ENCODE data around the gene WNT5A.

WNT5A gene

DNA sequence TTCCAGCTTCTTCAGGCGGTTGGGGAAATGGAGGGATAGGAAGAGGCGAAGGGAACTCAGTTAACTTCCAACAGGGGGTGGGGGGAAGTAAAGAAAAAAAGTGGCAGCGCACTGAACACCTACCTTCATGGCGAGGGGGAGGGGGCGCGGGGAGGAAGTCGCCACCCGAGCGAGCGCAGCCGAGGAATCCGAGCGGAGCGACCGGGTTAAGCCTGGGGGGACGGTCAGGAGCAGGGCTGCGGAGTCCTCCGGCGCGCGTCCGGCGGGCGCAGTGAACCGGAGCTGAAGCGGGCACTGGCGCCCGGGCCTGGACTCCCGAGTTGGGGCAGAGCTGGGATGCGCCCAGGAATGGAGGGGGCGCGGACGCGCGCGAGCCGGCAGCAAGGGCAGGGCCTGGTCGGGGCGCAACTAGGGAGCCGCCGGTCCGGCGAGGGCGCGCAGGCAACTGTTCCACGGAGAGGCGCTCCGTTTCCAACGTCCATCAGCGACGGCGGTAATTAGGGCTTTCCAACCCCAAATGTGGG lies at the start of gene WNT5A:
TSS of gene WNT5A (minus strand) at position 450 of the 524 bp plus-strand sequence. CDS start at position 129, 321 bp downstream.
- Mint-ChIP-seq H3K36me3 (no peaks in the 10 kb centered on the region), H3K9me3 (no peaks in the 10 kb centered on the region), H3K4me3 (peak within 1 kb of the TSS; percentile 31), H3K4me1 (peaks cover 15% of the 10 kb centered on the region), H3K27ac (no peak within 1 kb of the TSS)
- DNase-seq (ENCODE audit: low spot score in 2 of 2) (no peak), ATAC-seq (no peak)

DNA sequence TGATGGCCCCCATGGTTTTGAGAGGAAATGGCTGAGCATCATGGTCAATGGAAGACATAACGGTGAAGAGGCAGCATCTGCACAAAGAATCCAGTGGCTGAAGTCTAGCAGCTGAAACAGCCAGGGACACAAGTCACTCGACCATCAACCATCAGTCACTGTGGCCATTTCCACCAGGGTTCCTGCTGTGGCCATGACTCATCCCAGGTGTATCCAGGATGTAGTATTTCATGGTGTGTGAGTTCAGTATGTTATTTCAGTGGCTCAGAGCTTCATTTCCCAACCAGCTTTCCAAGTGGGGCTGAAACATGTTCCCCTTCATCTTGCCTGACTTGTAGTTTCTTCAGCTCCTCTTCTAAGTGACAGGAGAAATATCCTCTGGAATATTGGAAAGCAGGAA lies 47.8 kb upstream of the WNT5A start:
- no peak for ATAC-seq
- Mint-ChIP-seq H3K36me3 (no peaks in the 10 kb centered on the region), H3K4me1 (no peaks in the 10 kb centered on the region), H3K27ac (no peak overlapping the region), H3K9me3 (peaks cover 3% of the 10 kb centered on the region), H3K4me3 (no peak overlapping the region)
- no peak for DNase-seq (ENCODE audit: low spot score in 2 of 2)

DNA sequence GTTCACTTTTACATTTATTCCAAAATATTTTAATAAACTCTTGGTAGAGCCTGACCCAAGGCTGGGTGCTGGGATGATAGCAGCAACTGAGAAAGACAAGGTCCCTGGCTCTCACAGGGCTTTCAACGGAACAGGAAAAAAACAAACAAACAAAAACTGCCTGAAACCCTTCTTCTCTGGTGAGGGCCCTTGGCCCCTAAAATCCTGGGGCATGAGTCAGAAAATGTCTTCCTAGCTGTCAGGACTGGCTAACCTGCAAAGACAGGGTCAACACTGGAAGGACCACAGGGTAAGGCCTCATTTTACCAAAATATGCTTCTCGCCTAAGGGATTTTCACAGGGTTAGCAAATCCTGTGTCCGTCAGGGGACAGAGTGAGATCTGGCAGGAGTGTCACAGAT lies 45.7 kb upstream of the WNT5A start:
- no peak for DNase-seq (ENCODE audit: low spot score in 2 of 2)
- no peak for ATAC-seq
- H3K9me3 Mint-ChIP-seq: peaks cover 3% of the 10 kb centered on the region
- no peak overlapping the region for H3K4me3 Mint-ChIP-seq
- H3K27ac Mint-ChIP-seq: no peak overlapping the region
- H3K36me3 Mint-ChIP-seq: no peaks in the 10 kb centered on the region
- no peaks in the 10 kb centered on the region for H3K4me1 Mint-ChIP-seq

DNA sequence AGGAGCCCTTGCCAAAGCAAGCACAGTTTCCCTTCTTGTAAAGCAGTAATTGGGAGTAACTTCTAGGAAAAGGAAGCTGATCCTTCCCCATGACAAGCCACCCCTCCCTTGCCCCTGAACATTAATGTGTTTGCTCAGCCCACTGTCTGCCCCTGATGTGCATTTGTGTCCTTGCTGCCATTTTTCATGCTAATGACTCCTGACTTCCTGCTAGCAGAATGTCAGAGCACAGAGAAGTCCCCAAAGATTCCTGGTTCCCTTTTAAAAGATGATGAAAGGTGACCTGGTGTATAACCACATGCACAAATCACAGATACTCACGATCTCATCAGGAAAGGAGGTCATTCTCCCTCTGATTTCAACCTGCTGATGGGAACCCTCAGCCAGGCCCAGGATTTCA lies 44.2 kb upstream of the WNT5A start:
- Mint-ChIP-seq H3K36me3 (no peaks in the 10 kb centered on the region), H3K4me3 (no peak overlapping the region)
- ATAC-seq: no peak

GRCh38 chr3:55527361-55527760 lies 40.3 kb upstream of the WNT5A start:
- no peaks in the 10 kb centered on the region for H3K4me1 Mint-ChIP-seq
- H3K9me3 Mint-ChIP-seq: peaks cover 7% of the 10 kb centered on the region
- no peak overlapping the region for H3K4me3 Mint-ChIP-seq
- DNase-seq (ENCODE audit: low spot score in 2 of 2) (no peak), ATAC-seq (no peak)
- no peaks in the 10 kb centered on the region for H3K36me3 Mint-ChIP-seq
- no peak overlapping the region for H3K27ac Mint-ChIP-seq

More for the DNA sequence above, 44.2 kb upstream of the WNT5A start:
- no peaks in the 10 kb centered on the region for H3K4me1 Mint-ChIP-seq
- no peak for DNase-seq (ENCODE audit: low spot score in 2 of 2)
- H3K9me3 Mint-ChIP-seq: peaks cover 3% of the 10 kb centered on the region
- no peak overlapping the region for H3K27ac Mint-ChIP-seq

DNA sequence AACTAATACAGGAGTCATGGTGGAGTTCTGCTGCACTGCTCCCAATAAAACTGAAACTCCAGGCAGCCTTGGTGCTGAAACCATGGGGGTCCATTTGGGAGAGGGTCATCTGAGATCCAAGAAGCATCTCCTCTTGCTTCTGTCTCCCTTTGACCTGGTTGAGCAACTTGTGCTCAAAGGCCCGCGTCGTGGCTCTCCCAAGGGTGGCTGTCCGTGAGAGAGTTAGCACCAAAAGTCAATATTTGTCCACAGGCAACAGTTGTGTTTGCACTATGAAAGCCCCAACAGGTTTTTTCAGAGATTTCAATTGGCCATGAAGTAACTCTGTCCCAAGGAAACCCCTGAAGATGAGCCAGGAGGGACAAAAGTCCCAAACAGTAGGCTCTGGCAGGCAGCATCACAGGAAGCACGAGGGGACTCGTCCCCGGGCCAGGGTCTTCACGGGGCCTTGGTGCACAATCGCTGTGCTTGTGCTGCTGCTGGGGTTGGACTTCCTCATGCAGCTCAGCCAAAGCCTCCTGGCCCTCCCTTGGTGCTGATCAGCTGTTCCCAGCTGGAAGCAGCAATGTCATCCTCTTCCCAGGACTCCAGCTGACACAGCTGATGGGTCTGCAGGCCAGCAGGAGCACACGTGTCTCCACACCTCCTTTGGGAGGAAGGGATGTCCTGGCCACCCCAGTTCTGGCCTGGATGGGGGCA lies 39.4 kb upstream of the WNT5A start:
- H3K9me3 Mint-ChIP-seq: peaks cover 7% of the 10 kb centered on the region
- H3K4me3 Mint-ChIP-seq: no peak overlapping the region
- no peaks in the 10 kb centered on the region for H3K4me1 Mint-ChIP-seq

DNA sequence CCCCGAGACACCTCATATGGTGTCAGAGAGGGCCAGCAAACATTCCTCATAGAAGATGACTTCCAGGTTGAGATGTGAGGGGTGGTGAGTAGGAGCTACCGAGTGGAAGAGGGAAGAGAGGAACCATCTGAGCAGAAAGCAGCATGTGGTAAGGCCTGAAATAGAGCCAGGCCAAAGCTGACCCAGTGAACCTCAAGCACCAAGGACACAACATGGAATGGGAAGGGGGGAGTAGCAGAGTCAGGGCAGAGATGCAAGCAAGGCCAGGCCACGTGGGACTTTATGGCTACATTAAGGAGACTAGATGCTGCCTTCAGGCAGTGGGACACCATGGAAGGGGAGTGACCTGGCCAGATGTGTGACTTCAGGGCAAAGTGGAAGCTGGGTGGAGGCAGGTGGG lies 38.3 kb upstream of the WNT5A start:
- Mint-ChIP-seq H3K9me3 (peaks cover 7% of the 10 kb centered on the region), H3K27ac (no peak overlapping the region), H3K4me3 (no peak overlapping the region), H3K4me1 (no peaks in the 10 kb centered on the region), H3K36me3 (no peaks in the 10 kb centered on the region)
- DNase-seq (ENCODE audit: low spot score in 2 of 2) (no peak), ATAC-seq (no peak)

More for the DNA sequence above, 39.4 kb upstream of the WNT5A start:
- DNase-seq (ENCODE audit: low spot score in 2 of 2): no peak
- H3K27ac Mint-ChIP-seq: no peak overlapping the region
- no peak for ATAC-seq
- no peaks in the 10 kb centered on the region for H3K36me3 Mint-ChIP-seq

DNA sequence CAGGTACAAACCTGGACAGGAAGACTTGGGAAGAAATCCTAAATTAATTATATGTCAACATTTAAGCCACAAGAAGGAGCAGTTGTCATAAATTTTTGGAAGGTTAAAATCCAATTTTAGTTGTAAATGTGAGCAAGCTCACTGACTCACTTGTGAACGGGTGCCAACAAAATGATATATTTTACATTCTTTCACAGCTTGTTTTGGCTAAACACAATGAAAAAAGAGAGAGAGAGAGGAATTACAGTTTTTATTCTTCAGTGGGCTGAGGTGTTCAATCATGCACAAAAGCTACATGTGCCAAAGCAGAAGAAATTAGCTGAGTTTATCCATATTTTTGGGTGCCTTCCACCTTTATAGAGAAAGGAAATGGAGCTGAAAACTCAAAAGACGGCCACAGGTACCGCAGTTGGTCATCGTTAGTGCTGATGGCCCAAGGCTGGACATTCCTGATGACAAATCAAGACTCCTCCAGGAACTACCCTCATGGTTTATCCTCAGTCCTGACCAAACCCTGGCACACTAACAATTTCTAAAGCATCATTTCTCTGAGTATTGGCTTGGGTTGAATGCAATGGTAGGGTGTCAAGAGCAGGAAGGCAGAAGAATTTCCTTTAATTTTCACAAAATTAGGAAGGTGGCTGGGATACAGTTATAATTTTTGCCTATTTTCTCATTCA lies 37.6 kb upstream of the WNT5A start:
- H3K4me1 Mint-ChIP-seq: no peaks in the 10 kb centered on the region
- no peak overlapping the region for H3K4me3 Mint-ChIP-seq
- H3K9me3 Mint-ChIP-seq: peaks cover 7% of the 10 kb centered on the region
- no peak for DNase-seq (ENCODE audit: low spot score in 2 of 2)
- no peak overlapping the region for H3K27ac Mint-ChIP-seq
- ATAC-seq: no peak
- no peaks in the 10 kb centered on the region for H3K36me3 Mint-ChIP-seq

DNA sequence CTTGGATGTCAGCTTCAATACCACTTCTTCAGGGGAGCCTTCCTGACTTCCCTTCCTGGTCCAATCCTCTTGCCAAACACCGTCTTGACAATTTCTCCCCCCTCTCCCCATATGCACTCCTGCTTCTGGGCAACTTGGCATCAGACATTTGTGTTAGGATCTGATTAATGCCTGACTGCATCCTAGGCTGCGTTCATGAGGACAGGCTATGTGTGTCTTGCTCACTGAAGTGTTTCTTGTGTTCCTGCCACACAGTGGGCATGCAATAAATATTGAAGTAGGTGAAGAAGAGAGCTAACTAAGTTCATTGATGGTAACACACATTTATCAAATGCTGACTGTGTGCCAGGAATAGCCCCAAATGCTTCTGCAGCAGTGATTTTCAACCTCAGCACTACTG lies 36.4 kb upstream of the WNT5A start:
- ATAC-seq (no peak), DNase-seq (ENCODE audit: low spot score in 2 of 2) (no peak)
- Mint-ChIP-seq H3K4me1 (no peaks in the 10 kb centered on the region), H3K4me3 (no peak overlapping the region), H3K36me3 (no peaks in the 10 kb centered on the region), H3K27ac (no peak overlapping the region), H3K9me3 (peaks cover 7% of the 10 kb centered on the region)

- no peak overlapping the region for H3K4me3 Mint-ChIP-seq
- no peak overlapping the region for H3K27ac Mint-ChIP-seq
- no peaks in the 10 kb centered on the region for H3K4me1 Mint-ChIP-seq
- ATAC-seq (no peak), DNase-seq (ENCODE audit: low spot score in 2 of 2) (no peak)
- peaks cover 7% of the 10 kb centered on the region for H3K9me3 Mint-ChIP-seq
- no peaks in the 10 kb centered on the region for H3K36me3 Mint-ChIP-seq
Measured at GRCh38 chr3:55521738-55522421, 34.8 kb upstream of the WNT5A start.

DNA sequence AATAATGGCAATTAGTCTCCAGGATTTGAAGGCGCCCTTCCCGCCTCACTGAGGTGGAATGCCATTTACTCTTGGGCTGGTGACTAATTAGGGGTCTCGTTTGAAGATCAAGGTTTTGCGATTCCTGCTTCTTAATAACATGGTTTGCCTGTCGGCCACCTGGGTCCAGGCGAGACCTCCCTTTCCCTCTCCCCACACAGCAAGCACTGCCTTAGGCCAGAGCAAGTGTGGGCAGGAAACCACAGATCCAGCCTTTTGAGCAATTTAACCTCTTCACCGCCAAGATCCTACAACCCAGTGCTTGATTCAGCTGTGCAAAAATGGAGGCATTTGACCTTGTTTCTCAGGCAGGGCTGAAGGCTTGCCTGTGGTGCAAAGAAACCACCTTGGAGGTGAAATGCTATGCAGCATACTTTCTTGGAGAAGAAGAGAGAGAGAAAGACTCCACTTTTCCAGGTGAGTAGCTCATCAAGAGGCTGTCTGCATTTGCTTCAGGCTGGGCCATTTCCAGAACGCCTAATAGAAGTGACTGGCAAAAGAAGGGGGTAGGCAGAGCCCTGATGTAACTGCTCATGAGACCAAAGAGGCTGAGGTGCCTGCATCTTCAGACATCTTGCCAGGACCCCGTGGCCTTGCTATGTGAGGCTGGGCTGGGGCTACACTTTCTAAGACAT lies 34.1 kb upstream of the WNT5A start:
- no peak overlapping the region for H3K4me3 Mint-ChIP-seq
- ATAC-seq: no peak
- no peak overlapping the region for H3K27ac Mint-ChIP-seq
- peaks cover 7% of the 10 kb centered on the region for H3K9me3 Mint-ChIP-seq
- DNase-seq (ENCODE audit: low spot score in 2 of 2): no peak
- no peaks in the 10 kb centered on the region for H3K36me3 Mint-ChIP-seq
- H3K4me1 Mint-ChIP-seq: no peaks in the 10 kb centered on the region

DNA sequence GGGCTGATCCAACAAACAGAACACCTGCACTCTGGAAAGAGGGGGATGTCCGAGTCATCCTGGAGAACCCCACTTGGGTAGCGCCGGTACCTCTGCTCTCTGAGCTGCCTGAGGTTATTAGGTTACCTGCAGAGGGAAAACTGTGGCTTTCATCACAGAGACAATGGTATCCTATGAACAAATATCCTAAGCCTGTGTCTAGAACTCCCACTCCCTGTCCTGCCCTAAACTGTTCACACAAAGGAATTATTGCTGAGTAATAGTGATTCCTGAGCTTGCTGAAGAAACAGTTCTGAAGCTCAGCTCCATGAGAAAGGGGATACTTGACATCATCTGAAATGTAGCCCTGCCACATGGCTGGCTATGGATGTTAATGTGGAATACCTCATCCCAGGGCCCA lies 31.9 kb upstream of the WNT5A start:
- no peaks in the 10 kb centered on the region for H3K9me3 Mint-ChIP-seq
- ATAC-seq (no peak), DNase-seq (ENCODE audit: low spot score in 2 of 2) (no peak)
- H3K36me3 Mint-ChIP-seq: no peaks in the 10 kb centered on the region
- no peaks in the 10 kb centered on the region for H3K4me1 Mint-ChIP-seq
- no peak overlapping the region for H3K4me3 Mint-ChIP-seq
- H3K27ac Mint-ChIP-seq: no peak overlapping the region

DNA sequence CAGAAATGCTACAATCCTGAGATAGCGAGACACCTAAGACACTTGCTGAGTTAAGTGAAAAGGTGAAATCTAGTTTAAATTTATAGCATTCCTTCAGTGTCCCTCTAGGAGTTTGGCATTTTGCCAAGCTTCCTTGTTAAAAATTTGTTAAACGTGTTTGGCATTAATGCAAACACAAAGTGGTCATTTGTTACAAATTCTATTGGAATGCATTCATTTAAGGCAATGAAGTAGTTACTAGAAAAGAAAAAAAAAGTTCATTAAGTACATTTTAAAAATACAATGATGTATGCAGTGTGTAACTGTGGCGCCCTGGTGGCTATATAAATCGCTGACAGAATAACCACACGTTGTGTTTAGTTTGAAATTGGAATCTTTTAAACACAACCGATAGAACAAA lies 31.3 kb upstream of the WNT5A start:
- no peak for ATAC-seq

GRCh38 chr3:55516392-55517030 lies 29.4 kb upstream of the WNT5A start:
- H3K27ac Mint-ChIP-seq: no peak overlapping the region
- ATAC-seq (no peak), DNase-seq (ENCODE audit: low spot score in 2 of 2) (no peak)
- H3K9me3 Mint-ChIP-seq: no peaks in the 10 kb centered on the region
- H3K4me3 Mint-ChIP-seq: no peak overlapping the region
- no peaks in the 10 kb centered on the region for H3K4me1 Mint-ChIP-seq
- no peaks in the 10 kb centered on the region for H3K36me3 Mint-ChIP-seq

More for the DNA sequence above, 31.3 kb upstream of the WNT5A start:
- Mint-ChIP-seq H3K27ac (no peak overlapping the region), H3K36me3 (no peaks in the 10 kb centered on the region), H3K4me1 (no peaks in the 10 kb centered on the region), H3K9me3 (no peaks in the 10 kb centered on the region), H3K4me3 (no peak overlapping the region)
- DNase-seq (ENCODE audit: low spot score in 2 of 2): no peak
